Coronary artery (tissue), 2 donors: ENCODE results near the gene UGGT1.

Source experiments
- DNase-seq: peaks from one replicate; pipeline ENCODE4 v3.0.0-alpha.2; 2017; ENCODE audit warnings: low spot score
- H3K27ac ChIP-seq, 2 donors: fragments of 200-600 bp; sonication (generic); one replicate each; pipeline ENCODE4 v1.5.1; 2016 to 2019
- H3K4me3 ChIP-seq: fragments of 200-600 bp; sonication (generic); 2 replicates; pipeline ENCODE4 v1.5.1; 2016; ENCODE audit warnings: mild to moderate bottlenecking, moderate library complexity
- TF ChIP-seq, protein P1 (sequence below): fragments of 200-600 bp; sonication (generic); IDR thresholded peaks from one replicate; pipeline ENCODE4 v1.5.1; 2019; ENCODE audit warnings: antibody characterized with exemption

Gene UGGT1

DNA sequence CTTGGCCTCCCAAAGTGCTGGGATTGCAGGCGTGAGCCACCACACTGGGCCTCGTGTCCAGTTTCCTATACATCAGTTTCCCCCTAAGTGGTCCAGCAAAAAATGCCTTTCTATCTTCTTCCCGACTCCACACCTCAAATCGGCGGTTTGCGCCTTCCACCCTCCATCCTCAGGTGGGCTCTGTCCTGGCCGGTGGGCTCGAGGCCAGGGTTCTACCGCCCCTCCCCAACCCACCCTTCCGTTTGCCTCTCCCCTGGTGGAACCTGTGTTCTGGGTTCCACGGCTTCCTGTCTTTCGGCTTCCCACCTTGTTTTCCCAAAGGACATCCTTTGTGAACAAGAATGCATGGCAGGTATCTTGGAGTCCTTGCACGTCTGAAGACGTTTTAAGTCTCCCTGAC lies 123.3 kb downstream of the UGGT1 start:
- no peak for DNase-seq
- no peak overlapping the region for H3K27ac ChIP-seq

GRCh38 chr2:128214866-128215460 lies 124.0 kb downstream of the UGGT1 start:
- DNase-seq, result no peak
- Histone ChIP-seq H3K27ac (no peak overlapping the region), H3K4me3 (no peak overlapping the region)
- TF ChIP-seq, protein P1, sequence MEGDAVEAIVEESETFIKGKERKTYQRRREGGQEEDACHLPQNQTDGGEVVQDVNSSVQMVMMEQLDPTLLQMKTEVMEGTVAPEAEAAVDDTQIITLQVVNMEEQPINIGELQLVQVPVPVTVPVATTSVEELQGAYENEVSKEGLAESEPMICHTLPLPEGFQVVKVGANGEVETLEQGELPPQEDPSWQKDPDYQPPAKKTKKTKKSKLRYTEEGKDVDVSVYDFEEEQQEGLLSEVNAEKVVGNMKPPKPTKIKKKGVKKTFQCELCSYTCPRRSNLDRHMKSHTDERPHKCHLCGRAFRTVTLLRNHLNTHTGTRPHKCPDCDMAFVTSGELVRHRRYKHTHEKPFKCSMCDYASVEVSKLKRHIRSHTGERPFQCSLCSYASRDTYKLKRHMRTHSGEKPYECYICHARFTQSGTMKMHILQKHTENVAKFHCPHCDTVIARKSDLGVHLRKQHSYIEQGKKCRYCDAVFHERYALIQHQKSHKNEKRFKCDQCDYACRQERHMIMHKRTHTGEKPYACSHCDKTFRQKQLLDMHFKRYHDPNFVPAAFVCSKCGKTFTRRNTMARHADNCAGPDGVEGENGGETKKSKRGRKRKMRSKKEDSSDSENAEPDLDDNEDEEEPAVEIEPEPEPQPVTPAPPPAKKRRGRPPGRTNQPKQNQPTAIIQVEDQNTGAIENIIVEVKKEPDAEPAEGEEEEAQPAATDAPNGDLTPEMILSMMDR, result no peak

More for the DNA sequence above, 123.3 kb downstream of the UGGT1 start:
- H3K4me3 ChIP-seq, result no peak overlapping the region
- TF ChIP-seq, protein P1, result no peak

DNA sequence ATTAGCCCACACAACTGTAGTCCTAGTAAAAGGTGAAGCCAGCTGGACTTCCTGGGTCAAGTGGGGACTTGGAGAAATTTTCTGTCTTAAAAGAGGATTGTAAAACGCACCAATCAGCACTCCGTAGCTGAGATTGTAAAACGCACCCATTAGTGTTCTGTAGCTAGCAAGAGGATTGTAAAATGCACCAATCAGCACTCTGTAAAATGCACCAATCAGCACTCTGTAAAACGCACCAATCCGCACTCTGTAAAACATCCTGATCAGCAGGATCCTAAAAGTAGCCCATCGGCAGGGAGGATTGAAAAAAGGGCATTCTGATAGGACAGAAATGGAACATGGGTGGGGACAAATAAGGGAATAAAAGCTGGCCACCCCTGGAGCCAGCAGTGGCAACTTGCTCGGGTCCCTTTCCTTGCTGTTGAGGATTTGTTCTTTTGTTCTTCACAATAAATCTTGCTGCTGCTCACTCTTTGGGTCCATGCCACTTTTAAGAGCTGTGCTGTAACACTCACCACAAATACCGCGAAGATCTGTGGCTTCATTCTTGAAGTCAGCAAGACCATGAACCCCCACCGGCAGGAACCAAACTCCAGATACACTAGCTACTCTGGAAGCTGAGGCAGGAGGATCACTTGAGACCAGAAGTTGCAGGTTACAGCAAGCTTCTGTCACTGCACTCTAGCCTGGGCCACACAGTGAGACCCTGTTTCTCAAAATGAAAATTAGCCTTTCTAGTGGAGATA lies 125.1 kb downstream of the UGGT1 start:
- TF ChIP-seq, protein P1, result no peak
- Histone ChIP-seq H3K4me3 (no peak overlapping the region), H3K27ac (no peak overlapping the region)
- DNase-seq, result no peak

- Histone ChIP-seq H3K27ac (no peak overlapping the region), H3K4me3 (no peak overlapping the region)
- TF ChIP-seq, protein P1, result no peak
- DNase-seq, result no peak
These were observed 126.7 kb downstream of the UGGT1 start for GRCh38 chr2:128217671-128218070.

GRCh38 chr2:128219891-128220290 lies 128.9 kb downstream of the UGGT1 start:
- no peak overlapping the region for H3K27ac ChIP-seq
- no peak overlapping the region for H3K4me3 ChIP-seq
- TF ChIP-seq, protein P1, result no peak
- no peak for DNase-seq

DNA sequence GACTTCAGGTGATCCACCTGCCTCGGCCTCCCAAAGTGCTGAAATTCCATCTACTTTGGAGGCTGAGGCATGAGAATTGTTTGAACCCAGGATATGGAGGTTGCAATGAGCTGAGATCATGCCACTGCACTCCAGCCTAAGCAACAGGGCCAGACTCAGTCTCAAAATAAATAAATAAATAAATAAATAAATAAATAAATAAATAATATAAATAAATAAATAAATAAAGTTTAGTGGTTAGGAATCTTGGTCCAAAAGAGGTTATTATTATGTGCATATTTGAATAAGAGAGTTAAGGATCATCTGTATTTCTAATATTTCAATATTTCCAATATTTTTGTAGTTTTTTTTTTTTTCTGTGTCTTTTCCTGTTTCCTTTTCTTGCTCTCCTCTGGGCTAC lies 136.9 kb downstream of the UGGT1 start:
- H3K4me3 ChIP-seq, result no peak overlapping the region
- TF ChIP-seq, protein P1, result no peak
- DNase-seq, result no peak
- no peak overlapping the region for H3K27ac ChIP-seq

- no peak overlapping the region for H3K27ac ChIP-seq
- TF ChIP-seq, protein P1, result no peak
- no peak for DNase-seq
- no peak overlapping the region for H3K4me3 ChIP-seq
These were observed 137.9 kb downstream of the UGGT1 start for GRCh38 chr2:128228894-128229293.
